HUES64 (cell line): ENCODE data around the gene SIX5.

ENCODE experiments used
- H3K27ac ChIP-seq: 2 replicates; pipeline ENCODE4 v1.7.0; 2013; ENCODE audit warnings: low read depth, low read length, inconsistent platforms
- H3K27me3 ChIP-seq: 2 replicates; pipeline ENCODE4 v1.6.1; 2013; ENCODE audit warnings: mild to moderate bottlenecking, low read length; ENCODE audit not compliant: insufficient read depth
- H3K36me3 ChIP-seq: 2 replicates; pipeline ENCODE4 v1.6.1; 2013; ENCODE audit warnings: mild to moderate bottlenecking, low read length; ENCODE audit not compliant: insufficient read depth
- H3K4me1 ChIP-seq: 2 replicates; pipeline ENCODE4 v1.6.1; 2013; ENCODE audit warnings: mild to moderate bottlenecking, low read length, moderate library complexity; ENCODE audit not compliant: insufficient read depth
- H3K4me3 ChIP-seq: 2 replicates; pipeline ENCODE4 v1.5.1; 2013; ENCODE audit warnings: mild to moderate bottlenecking, low read length, moderate library complexity
- H3K9ac ChIP-seq: 2 replicates; pipeline ENCODE4 v1.6.1; 2013; ENCODE audit warnings: mild to moderate bottlenecking, low read depth, low read length
- H3K9me3 ChIP-seq: 2 replicates; pipeline ENCODE4 v1.6.1; 2013; ENCODE audit warnings: low read depth, low read length; ENCODE audit not compliant: insufficient read depth
- WGBS: fragments of 150-250, 120-280 bp; methylation state at CpG from one replicate; pipeline ENCODE4 v1.1.7; 2013; ENCODE audit warnings: missing lambda C conversion rate; 5-methylcytosine and 5-hydroxymethylcytosine counted together

Gene SIX5

DNA sequence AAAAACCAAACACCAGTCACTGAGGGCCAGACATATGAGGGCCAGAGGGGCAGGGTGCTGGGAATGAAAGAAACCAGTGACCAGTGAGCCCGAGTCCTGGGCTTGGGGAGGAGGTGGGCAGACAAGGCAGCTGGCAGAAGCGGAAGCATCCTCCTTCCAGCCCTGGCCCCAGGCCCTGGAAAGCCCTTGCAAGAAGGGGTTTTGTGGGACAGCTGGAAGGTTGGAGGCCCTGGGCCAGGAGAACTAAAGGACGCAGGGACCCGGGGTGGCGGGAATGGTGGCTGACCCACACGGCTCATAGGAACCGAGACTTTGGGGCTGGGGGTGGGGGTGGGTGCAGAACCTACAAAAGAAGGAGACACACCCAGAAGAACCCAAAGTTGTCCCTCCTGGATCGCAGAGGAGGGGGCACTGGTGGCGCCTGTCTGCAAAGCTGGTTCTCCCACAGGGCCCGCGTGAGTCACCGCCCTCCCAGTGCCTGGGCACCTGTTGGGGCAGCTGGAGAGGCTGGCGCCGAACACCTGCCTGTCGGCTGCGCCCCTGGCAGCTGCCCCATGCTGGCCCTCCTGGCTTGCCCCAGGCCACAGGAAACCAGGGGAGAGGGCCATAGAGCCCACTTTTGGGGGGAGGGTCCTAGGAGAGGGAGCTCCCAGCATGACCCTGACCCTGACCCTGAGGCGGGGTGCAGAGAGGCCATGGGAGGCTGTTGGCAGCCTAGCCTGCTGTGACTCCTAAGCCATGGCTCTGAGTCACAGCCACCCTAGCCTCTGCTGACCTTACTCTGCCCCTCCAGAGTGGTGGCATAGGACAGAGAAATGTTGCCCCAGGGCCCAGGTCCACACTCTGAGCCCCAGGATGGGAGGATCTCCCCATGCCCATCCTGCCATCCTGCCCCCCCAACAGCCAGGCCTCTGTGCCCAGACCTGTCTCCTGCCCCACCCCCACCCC is 12.4 kb upstream of the SIX5 start:
- Histone ChIP-seq H3K27ac (no peak overlapping the region), H3K27me3 (peaks cover 5% of the 10 kb centered on the region; the same call in 1 of the 2 replicates), H3K4me1 (peaks cover 17% of the 10 kb centered on the region; the same call in 1 of the 2 replicates), H3K36me3 (peaks cover 37% of the 10 kb centered on the region), H3K9ac (no peak overlapping the region), H3K9me3 (no peaks in the 10 kb centered on the region), H3K4me3 (no peak overlapping the region)
- WGBS: 66% methylated on average over 17 of the region's 17 CpGs

DNA sequence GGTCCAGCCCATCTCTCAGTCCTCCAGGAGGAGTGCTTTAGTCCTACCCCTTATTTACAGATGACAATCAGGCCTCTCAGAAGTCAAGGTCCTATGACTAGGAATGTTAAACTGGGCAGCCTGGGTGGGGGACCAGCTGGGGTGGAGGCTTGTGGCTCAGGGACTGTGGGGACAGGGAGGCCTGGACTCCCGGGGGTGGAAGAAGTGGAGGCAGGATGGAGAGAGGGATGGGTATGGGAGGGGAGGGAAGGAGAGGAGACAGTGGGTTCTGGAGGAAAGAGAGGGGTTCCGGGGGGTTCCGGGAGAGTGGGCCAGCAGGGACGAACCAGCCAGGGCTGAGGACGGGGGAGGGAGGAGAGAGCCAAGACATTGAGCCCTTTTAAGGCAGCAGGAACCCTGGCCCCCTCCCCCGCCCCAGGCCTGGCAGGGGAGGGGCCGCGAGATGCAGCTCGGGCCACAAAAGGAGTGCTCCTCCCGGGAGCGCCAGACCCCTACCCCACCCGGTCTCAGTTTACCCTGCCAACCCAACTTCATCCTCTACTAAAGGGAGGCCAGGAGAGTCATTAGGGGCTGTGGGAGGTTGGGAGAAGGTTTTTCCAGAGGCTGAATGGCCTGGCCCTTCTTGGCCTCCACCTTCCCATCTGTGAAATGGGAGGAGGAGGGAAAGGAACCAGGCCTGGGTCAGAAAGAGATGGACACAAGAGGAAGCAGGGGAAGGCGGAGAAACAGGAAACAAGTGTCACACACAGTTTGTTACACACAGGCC is 11.6 kb upstream of the SIX5 start:
- WGBS: 30% methylated on average over 12 of the region's 13 CpGs
- Histone ChIP-seq H3K4me1 (peaks cover 17% of the 10 kb centered on the region; the same call in 1 of the 2 replicates), H3K27ac (no peak overlapping the region), H3K9ac (no peak overlapping the region), H3K36me3 (peaks cover 31% of the 10 kb centered on the region), H3K4me3 (no peak overlapping the region), H3K9me3 (no peaks in the 10 kb centered on the region), H3K27me3 (peaks cover 5% of the 10 kb centered on the region; the same call in 1 of the 2 replicates)

- Histone ChIP-seq H3K27ac (no peak overlapping the region), H3K27me3 (peaks cover 5% of the 10 kb centered on the region; the same call in 1 of the 2 replicates), H3K4me1 (peaks cover 17% of the 10 kb centered on the region; the same call in 1 of the 2 replicates), H3K9me3 (no peaks in the 10 kb centered on the region), H3K9ac (0 out of 2 replicates have a peak overlapping the region, but pooled peaks have one; percentile 12), H3K4me3 (peak overlapping the region; percentile 55), H3K36me3 (peaks cover 26% of the 10 kb centered on the region)
- WGBS: 50% methylated on average over 4 of the region's 4 CpGs
These were observed 11.0 kb upstream of the SIX5 start for GRCh38 chr19:45780146-45780447.

- WGBS: 2% methylated on average over 48 of the region's 48 CpGs
- peaks cover 5% of the 10 kb centered on the region; the same call in 1 of the 2 replicates for H3K27me3 ChIP-seq
- no peak overlapping the region for H3K27ac ChIP-seq
- peaks cover 21% of the 10 kb centered on the region for H3K36me3 ChIP-seq
- 0 out of 2 replicates have a peak overlapping the region, but pooled peaks have one; percentile 12 for H3K9ac ChIP-seq
- no peaks in the 10 kb centered on the region for H3K9me3 ChIP-seq
- peak overlapping the region; percentile 55 for H3K4me3 ChIP-seq
- peaks cover 17% of the 10 kb centered on the region; the same call in 1 of the 2 replicates for H3K4me1 ChIP-seq
These were observed 10.4 kb upstream of the SIX5 start for GRCh38 chr19:45779231-45780145.

- Histone ChIP-seq H3K9me3 (no peaks in the 10 kb centered on the region), H3K4me3 (no peak overlapping the region), H3K4me1 (peaks cover 13% of the 10 kb centered on the region; the same call in 1 of the 2 replicates), H3K9ac (no peak overlapping the region), H3K36me3 (peaks cover 20% of the 10 kb centered on the region), H3K27me3 (peaks cover 5% of the 10 kb centered on the region; the same call in 1 of the 2 replicates), H3K27ac (no peak overlapping the region)
- 93% methylated on average over 28 of the region's 28 CpGs for WGBS
These were observed 9.1 kb upstream of the SIX5 start for GRCh38 chr19:45778010-45778661.

- H3K9ac ChIP-seq: no peak overlapping the region
- H3K27ac ChIP-seq: no peak overlapping the region
- no peak overlapping the region for H3K4me3 ChIP-seq
- 96% methylated on average over 34 of the region's 34 CpGs for WGBS
- H3K36me3 ChIP-seq: peaks cover 20% of the 10 kb centered on the region
- no peaks in the 10 kb centered on the region for H3K9me3 ChIP-seq
- peaks cover 5% of the 10 kb centered on the region; the same call in 1 of the 2 replicates for H3K27me3 ChIP-seq
- H3K4me1 ChIP-seq: peaks cover 13% of the 10 kb centered on the region; the same call in 1 of the 2 replicates
These were observed 8.4 kb upstream of the SIX5 start for GRCh38 chr19:45777395-45777961.

- Histone ChIP-seq H3K36me3 (peaks cover 20% of the 10 kb centered on the region), H3K9me3 (no peaks in the 10 kb centered on the region), H3K4me1 (peaks cover 4% of the 10 kb centered on the region; the same call in 1 of the 2 replicates), H3K27me3 (0 out of 2 replicates have a peak, but pooled peaks cover under 1% of the 10 kb centered on the region), H3K4me3 (no peak overlapping the region), H3K27ac (no peak overlapping the region), H3K9ac (no peak overlapping the region)
- 76% methylated on average over 9 of the region's 9 CpGs for WGBS
These were observed 5.7 kb upstream of the SIX5 start for GRCh38 chr19:45774765-45775164.

DNA sequence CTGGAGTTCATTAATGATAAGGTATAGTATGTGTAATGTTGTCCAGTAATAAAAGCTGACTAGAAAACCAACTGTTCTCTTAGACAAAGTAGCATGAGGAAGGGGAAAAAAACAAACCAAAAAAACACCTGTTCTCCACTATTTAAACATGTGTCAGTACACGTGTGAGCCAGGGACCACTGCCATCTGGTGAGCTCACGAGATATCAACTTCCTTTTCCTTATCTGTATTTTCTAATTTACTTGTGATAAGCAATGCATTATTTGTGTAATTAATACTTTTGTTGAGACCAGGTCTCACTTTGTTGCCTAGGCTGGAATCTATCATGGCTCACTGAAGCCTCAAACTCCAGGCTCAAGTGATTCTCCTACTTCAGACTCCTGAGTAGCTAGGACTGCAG is 4.3 kb upstream of the SIX5 start:
- H3K4me1 ChIP-seq: no peaks in the 10 kb centered on the region
- no peak overlapping the region for H3K27ac ChIP-seq
- H3K9me3 ChIP-seq: no peaks in the 10 kb centered on the region
- H3K27me3 ChIP-seq: no peaks in the 10 kb centered on the region
- no peak overlapping the region for H3K4me3 ChIP-seq
- no peak overlapping the region for H3K9ac ChIP-seq
- 80% methylated on average over 1 of the region's 2 CpGs for WGBS
- H3K36me3 ChIP-seq: peaks cover 20% of the 10 kb centered on the region

DNA sequence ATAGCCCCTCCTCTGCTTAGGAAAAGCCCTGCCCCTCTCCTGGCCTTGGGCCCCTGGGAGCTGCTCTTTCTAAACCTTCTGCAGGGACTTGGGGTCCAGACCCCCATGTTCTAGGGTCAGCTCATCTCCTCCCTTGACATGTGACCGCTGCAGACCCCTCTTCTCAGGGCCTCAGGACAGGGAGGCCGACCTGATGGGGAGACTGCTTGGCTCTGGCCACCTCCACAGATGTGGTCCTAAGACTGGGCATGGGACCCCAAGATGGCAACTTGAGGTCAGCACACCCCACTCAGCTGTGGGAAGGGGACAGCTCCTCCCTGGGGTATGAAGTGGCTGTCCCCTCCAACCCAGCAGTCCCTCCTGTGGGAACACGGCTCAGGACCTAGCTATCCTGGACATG is 3.9 kb upstream of the SIX5 start:
- Histone ChIP-seq H3K36me3 (peaks cover 16% of the 10 kb centered on the region), H3K4me1 (no peaks in the 10 kb centered on the region), H3K27me3 (no peaks in the 10 kb centered on the region), H3K9me3 (no peaks in the 10 kb centered on the region), H3K4me3 (no peak overlapping the region), H3K9ac (no peak overlapping the region), H3K27ac (no peak overlapping the region)
- 94% methylated on average over 3 of the region's 3 CpGs for WGBS
